Measurements from ENCODE around the gene HSPA12B. TPM values are rescaled to one million over a fixed set of nuclear protein-coding genes. Genes with fewer than 3 reads are reported as not detected.

HSPA12B gene
- total and polyA plus RNA-seq, 9 of the 15 experiments (the other 6 are each of a cell fraction or from before 2014, with no cell fraction given), result 0.03 to 0.07 TPM; not detected in 7

GRCh38 chr20:3710703-3711483 is 21.6 kb upstream of the HSPA12B start (continued):
- TF ChIP-seq ARID4B (CRISPR knock-in tag; IDR thresholded peaks at IDR 0.05) (peak; percentile 48; the same call in 1 of the 2 replicates), DIDO1 (tag; IDR thresholded peaks at IDR 0.05; ENCODE audit: low read depth) (no peak), EGR1 (conservative IDR thresholded peaks at IDR 0.05) (peak; percentile 33; the same call in 1 of the 2 replicates), CTCF (IDR thresholded peaks at IDR 0.05 in 2 of 3, conservative IDR thresholded peaks at IDR 0.05 in 1 of 3; ENCODE audit: insufficient read depth in 2 of 3, low read depth in 1 of 3, low read length in 3 of 3) (peak; percentile 81 to 94 (median 83))

Data from K562 (cell line).